ENCODE measurements around the gene ADARB2. TPM values are rescaled to one million over a fixed set of nuclear protein-coding genes. Genes with fewer than 3 reads are reported as not detected.

ADARB2 gene
- total and polyA plus RNA-seq, 10 of the 15 experiments (the other 5 are each of a cell fraction or from before 2014, with no cell fraction given) = 0.02 to 4.1 (median 0.76) TPM

- TF ChIP-seq CBFB (IDR thresholded peaks at IDR 0.05; ENCODE audit: low read depth) (no peak), EP300 (IDR thresholded peaks at IDR 0.05; ENCODE audit: borderline replicate concordance in 1 of 2, control insufficient read depth in 1 of 2, low read depth in 2 of 2, low read length in 2 of 2) (no peak), SIN3A (IDR thresholded peaks at IDR 0.05; ENCODE audit: low read depth, low read length) (no peak), ZNF384 (IDR thresholded peaks at IDR 0.05; ENCODE audit: borderline replicate concordance, low read depth, low read length) (no peak), PBX3 (IDR thresholded peaks at IDR 0.05; ENCODE audit: insufficient replicate concordance, low read depth, low read length) (no peak), PRDM15 (CRISPR knock-in tag; IDR thresholded peaks at IDR 0.05) (no peak), IRF3 (IDR thresholded peaks at IDR 0.05) (no peak)
Measured at GRCh38 chr10:1280466-1281404, 456.6 kb downstream of the ADARB2 start (continued).

Measured in GM12878 (cell line).